HUDEP-2 (cell line): ENCODE data around the gene FAM9C.
"Not testable (repeated sequence)": the region's sequence is repeated elsewhere in the genome, so short reads cannot be mapped to it uniquely, and the experiment has no call there.

ENCODE experiments used
- DNase-seq, 76 experiments: peaks; one replicate each; lab custom pipeline; 2025; ENCODE audit not compliant: unreplicated experiment in 76 of 76; lab: John Stamatoyannopoulos, UW

FAM9C gene

DNA sequence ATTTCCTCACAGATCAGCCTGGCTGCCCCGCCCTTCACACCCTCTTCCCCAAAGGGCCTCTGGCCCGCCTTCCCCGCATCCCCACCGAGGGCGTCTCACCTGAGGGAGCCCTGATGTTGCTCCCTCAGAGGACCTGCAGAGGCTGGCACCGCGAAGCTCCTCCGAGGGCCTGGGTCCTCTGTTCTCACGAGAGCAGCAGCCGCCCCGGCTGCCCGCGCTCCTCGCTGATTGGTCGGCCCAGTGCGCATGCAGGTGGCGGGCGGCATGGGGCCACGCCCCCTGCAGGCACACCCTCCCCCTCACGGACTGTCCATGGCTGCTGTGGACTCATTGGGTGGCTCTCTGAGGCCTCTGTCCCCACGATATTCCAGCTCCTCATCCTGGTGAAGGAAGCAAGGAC lies at the start of gene FAM9C:
FAM9C (minus strand) TSS at position 180 of the 400 bp plus-strand sequence. CDS start 831 bp downstream, outside the sequence.
- no peak for DNase-seq

DNA sequence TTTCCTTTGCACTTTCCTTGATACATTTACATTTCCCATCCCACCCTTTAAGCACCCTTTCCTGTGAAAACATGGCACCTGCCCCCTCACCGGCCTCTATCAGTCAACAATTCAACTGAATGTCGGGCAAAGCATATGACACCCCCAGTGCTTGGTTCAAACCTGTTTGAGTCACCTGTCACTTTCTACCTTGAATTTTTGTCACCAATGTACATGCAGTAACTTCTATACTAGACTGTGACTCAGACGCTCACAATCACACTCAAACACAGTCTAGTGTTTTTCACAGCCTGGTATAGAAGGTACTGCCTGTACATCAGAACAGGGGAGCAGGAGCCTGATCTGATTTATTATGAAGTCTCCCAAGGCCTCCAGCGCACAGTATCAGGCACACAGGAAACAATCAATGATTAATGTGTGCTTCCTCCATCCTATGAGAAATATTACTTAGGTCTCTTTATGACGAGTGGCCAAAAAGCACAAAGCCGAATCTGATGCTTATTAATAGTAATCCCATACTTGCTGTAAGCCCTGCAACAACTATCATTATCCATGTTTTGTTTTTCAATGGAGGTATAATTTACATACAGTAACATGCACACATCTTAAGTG lies 49.2 kb upstream of the FAM9C start:
- DNase-seq, result no peak

DNA sequence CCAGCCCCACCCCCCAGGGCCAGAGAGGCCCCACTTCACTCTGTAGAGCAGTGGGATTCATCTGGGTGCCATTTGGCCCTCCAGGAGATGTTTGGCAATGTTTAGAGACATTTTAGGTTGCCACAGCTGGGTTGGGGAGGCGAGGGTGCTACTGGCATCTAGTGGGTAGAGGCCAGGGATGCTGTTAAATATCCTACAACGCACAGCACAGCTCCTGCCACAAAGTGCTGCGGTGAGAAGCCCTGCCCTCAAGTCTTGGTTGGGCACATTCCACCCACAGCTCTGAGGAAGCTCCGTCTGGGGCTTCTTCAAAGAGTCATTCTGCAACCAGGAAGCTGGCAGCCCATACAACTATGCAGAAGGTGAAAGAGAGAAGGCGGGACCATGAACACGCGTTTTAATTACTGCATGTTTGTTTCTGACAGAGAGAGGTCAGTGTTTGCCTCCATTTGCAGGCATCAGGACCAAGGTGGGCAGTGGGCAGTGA lies 48.1 kb upstream of the FAM9C start:
- DNase-seq, result no peak

DNA sequence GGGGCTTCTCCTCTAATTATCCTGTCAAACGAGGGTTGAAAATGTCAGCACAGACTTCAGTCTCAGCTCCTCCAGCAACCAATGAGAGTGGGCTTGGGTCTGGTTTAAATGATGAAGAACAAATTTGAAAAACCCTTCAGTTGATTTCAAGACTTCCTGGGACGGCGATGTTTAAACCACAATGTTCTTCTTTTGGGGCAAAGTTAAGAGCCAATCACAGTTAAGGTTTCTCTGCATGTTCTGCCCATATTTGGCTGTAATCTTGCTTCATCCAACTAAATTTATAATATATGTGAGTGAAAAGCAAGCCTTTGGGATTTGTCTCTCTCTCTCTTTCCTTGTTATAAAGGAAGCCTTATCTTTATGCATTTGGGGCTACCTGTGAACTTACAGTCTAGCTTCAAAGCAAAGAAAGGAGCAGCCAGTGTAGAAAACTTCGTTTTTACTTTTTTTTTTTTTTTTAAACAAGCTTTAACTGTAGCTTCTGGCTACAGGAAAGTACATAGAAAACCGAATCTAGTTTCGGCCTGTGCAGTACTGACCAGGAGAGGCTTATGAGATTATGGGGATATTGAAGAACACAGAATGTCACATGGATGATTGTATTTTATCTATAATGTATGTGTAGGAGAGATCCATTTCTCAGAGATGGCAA lies 46.8 kb upstream of the FAM9C start:
- DNase-seq, result no peak

DNA sequence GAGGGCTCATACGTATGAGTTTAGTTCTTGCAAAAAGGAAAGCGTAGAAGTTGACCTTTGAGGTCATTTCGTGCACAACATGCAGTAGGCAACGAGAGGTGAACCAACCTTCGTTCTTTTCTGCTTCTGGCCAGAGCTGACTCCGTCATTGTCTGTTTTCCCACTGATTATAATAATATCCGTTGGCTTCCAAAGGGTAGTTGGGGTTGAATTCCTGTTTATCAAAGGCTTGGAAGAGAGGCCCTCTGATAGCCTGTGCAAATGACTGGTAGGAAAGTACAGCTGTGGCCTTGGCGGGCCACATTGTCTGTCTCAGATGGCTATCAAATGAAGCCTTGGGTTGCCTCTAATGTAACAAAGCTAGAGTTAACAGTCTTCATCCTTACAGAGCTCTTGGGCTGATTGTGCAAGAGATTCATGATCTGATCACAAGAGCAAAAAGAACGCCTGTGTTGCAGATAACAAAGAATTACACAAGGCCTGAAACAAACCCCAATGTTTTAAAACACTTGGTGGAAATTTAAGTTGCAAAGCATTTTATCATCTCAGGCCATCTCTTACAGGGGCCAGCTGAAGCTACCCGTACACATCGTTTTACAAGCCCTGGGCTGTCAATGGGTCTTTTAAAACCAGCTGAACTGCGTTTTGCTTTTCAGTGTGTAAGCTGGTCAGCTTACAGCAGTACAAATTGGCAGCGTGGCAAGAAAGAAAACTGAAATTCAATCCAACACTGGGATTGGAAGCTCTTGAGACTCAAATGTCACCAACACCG lies 46.1 kb upstream of the FAM9C start:
- DNase-seq, result no peak

DNA sequence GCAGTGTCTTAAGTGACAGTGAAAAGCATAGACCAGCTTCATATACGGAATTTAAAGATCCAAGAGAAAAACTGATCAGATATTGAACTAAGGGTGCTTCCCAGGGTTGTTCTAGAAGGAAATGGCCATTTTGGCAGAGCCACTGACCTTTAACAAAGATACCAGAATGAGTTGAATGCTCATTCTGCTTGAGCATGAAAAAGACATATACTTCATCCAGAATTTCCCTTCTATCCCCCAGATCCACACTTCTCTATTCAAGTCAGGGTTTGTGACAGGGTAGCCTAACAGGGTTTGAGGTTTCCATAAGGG lies 45.6 kb upstream of the FAM9C start:
- DNase-seq, result no peak

DNA sequence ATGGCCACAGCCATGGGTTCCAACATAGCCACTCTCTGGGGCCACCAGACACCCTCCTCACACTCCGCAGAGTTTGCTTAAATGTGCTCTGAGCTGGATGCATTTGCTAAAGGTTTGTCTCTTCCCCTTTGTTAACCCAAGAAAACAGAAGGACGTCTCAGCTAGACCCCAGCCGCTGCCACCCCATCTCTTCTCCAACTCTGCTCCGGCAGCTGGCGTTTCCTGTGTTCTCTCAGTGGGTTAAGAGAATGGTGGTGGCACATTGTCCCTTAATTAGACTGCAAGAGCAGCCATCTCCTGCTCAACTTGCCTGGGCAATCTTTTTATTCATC lies 43.7 kb upstream of the FAM9C start:
- DNase-seq, result no peak

DNA sequence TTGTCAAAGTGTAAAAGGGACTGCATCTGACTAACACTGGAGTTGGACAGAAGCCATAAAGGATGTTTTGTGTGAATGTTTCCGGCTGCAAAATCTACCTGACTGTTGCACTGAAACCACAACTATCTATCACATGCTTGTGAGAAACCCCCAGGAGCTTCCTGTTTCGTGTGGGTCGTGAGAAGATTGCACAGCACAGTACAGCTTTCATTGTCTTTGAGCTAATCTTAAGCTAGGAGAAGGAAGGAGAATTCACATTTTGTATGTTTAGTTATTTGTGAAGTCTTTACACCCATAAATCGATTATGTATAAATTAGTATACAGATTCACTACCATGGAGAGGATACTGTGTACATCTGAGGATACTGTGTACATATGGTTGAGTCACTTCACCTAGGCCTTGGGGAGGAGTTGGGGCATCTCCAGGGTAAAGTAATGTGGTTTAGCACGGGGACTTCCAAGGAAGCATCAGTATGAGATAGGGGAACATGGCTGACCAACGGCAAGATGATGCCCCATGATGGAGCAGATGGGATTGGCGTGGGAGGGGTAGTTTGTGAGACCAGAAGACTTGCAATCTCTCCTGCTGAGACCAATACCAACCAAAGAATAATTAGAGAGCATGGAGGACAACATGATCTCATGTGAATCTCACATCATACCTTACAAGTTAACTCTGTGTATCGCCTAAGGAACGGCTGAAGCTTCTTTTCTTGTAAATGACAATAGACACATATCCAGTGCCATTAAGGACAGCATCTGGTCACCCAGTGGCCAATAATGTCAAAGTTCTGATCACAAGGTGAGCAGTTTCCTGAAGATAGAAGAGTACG lies 43.1 kb upstream of the FAM9C start:
- peak in 2 of 76 experiments; percentile 0 to 6 for DNase-seq

DNA sequence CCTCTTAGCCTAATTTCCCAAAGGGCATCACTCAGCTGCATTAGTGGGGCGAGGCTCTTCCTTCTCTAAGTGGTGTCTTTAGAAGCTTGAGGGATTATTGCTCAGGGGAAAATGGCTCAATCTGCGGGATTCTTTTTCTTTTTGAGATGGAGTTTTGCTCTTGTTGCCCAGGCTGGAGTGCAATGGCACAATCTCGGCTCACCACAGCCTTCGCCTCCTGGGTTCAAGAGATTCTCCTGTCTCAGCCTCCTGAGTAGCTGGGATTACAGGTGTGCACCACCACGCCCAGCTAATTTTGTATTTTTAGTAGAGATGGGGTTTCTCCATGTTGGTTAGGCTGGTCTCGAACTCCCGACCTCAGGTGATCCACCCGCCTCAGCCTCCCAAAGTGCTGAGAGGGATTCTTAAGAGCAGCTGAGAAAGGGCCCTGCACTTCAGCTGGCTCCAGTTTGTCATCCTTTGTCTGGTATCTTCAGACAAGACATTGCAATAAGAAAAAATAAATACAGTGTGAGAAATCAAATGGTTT lies 42.4 kb upstream of the FAM9C start:
- not testable (repeated sequence) for DNase-seq

DNA sequence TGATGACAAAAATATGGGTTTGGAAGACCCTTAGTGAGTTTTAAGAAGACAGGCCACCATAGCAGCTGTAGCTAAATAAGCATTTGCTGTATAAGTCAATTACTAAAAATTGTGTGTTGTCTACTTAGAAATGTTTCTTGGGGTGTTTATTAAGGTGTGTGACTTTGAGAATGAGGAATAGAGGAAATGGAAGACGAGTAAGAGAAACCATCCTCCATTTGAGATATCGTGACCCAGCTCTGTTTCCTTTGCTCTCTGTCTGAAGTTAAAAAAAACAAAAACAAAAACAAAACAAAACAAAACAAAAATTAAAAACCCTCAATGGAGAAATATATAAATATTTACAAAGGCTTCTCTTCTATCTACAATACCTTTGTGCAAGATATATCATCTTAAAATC lies 41.7 kb upstream of the FAM9C start:
- no peak for DNase-seq

DNA sequence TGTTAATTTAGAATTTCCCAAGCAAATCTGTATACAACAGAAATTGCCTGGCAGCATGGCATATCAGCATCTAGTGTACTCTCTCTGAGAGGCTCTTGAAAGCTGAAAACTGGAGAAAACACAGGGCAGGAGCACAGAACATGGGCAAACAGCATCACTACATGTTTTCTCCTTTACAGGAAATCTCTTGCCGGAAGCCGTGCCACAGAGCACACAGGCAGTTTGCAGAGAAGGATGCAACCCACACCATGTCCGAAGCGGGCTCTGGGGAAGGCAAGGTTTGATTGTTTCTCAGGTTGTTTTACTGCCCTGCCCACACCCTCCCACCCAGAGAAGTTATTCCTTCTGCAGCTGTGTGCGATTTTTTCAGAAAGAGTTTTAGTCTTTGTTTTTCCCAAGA lies 41.1 kb upstream of the FAM9C start:
- no peak for DNase-seq

DNA sequence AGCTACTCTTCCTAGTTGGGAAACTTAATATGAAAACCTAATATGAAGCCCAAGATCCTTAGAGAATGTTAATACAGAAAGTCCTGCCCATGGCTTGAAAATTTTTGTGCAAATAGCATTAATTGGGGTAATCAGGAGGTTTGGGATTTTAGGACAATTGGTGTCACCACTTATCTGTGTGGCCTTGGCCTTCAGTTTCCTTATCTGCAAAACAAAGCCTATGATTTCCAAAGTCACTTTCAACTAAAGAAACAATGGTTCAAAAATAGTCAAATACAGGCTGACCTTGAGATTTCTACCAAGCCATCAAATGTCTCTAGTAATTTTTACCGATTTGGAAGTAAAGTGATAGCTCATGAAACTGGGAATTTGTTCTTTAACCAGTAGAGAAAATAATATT lies 40.2 kb upstream of the FAM9C start:
- DNase-seq, result no peak

DNA sequence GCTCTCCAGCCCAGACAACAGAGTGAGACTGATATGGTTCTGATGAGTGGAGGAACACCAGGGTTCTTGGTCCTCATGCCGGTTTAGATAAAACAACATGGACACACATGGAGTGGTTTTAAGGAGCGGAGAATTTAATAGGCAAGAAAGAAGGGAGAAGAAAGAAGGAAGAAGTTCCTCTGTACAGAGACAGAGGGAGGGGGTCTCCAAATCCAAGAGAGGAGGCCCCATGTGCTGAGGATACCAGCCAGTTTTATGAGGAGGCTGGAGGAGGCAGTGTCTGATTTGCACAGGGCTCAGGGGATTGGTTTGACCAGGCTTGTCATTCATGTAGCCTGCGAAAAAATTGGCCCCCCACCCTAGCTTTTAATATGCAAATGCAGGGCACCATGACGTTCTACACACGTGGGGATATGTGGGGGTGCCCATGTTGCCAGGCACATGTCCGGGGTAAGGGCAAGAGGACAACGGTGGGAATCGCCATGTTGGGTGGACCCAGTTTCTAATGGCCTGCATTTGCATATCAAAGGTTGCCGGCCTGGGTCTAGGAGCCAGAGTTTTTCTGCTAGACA lies 39.4 kb upstream of the FAM9C start:
- DNase-seq, result not testable (repeated sequence)

DNA sequence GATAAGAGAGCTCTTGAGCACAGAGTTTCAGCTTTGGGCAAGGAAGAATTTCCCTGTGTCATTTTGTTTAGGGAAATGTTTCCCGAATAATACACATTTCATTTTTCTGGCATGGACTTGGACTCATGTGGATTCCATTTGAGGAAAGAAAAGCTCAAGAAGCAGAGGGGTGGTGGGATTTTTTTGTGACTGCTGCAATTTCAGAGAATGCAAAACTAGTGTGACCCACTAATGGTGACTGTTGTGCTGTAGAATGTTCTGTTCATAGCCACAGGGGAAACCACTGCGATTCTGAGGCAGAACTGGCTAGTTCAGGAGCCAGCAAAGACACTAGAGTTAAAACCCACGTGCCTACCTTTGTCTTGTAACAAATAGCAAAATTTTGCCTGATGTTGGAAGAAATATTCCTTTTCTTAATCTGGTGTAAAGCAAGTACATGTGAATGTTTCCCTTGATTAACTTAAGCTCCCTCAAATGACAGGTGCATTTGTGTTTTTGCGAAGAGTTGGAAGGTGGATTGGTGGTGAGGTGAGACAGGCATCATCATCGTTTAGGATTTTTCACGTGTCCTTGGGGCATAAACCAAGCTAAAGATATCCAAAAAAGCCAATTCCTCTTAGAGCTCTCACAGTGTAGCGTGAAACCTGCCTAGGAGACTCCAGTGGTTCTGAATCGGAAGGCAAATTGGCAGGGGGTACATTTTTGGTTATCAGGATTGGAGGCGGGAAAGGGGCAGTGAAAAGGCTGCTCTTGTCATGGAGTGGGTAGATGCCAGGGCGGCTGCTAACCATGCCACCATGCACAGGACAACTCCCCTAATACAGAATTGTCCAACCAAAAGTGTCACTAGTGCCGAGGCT lies 38.0 kb upstream of the FAM9C start:
- DNase-seq, result no peak

DNA sequence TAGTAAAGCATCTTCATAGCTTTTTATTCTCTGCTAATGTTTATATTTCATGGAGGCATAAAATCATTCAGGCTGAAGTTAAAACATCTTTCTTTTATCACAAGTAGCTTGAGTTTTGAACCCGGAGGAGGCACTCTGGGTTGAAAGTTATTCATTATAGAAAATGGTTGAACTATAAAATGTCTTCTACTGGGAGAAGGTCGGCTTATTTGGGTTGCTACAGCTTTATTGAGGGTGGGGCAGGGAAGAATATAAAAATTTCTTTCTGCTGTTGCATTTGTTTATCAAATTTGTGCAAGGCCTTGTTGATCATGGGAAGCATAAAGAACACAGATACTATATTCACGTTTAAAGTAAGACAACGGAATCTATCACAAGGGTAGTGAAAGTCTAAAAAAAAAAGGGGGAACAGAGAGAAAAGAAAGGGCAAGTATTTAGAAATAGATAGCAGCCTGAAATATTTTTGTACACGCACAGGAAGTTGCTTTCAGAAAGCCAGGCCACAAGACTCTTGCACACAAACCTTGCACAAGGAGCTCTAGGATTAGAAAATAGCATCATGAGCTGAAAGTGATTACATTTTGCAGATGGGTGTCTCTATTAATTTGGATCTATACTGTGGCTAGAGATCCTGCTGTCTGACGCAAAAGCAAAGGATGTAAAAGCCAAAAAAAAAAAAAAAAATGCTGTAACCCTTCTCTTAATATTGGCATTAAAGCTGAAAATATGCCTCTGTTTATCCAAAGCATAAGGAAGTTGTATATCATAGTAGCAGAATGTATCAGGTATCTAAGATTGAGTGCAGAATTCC lies 37.2 kb upstream of the FAM9C start:
- no peak for DNase-seq

DNA sequence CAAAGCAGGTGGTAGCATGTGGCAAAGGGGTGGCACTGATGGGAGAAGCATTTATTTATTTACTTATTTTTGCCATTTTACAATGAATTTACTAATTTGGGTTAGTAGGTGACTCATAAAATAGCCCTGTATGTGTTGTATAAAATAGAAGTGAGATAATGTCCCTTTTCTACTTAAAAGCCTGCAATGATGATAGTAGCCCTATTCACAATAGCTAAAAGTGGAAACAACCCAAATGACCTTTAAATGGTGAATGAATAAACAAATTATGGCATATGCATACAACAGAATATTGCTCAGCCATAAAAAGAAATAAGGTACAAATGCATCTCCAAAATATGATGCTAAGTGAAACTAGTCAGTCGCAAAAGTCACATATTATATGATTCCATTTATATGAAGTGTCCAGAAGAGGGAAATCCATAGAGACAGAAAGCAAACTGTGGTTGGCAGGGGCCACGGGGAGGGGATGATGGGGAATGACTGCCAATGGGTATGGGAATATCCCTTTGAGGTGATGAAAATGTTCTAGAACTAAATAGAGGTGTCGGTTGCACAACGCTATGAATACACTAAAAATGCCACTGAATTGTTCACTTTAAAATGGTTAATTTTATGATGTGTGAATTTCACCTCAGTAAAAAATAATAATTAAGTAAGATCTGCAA lies 35.8 kb upstream of the FAM9C start:
- DNase-seq, result no peak

DNA sequence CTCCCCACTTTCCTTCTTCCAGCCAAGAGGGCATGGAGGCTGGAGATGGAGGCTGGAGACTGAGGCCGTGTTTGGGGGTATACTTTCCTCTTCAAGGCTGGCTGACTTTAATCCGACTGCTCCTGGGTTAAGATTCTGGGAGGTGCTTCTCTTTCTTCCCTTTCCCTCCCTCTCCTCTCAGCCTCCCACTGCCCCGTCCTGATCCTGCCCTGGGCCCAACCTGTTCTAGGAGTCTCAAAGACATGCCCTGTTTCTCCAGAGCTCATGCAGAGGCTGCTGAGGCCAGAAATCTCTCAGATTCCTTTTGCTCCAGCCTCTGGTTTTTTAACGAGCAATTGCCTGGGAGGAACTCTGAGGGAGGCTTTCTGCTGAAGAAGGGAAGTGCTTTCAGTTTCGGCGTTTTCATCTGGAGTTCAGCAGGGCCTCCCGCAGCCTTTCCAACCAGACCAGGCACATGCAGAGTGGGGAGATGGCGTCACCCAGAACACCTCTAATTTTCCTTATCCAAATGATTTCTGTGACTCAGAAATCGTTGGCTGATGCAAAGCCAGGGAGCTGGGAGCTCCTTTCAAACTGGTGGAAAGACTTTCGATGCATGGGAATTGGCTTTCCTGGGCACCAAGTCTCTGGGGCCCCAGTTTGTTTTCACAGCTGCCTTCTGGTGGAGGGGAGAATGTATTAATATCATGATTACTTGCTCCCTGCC lies 34.5 kb upstream of the FAM9C start:
- no peak for DNase-seq

DNA sequence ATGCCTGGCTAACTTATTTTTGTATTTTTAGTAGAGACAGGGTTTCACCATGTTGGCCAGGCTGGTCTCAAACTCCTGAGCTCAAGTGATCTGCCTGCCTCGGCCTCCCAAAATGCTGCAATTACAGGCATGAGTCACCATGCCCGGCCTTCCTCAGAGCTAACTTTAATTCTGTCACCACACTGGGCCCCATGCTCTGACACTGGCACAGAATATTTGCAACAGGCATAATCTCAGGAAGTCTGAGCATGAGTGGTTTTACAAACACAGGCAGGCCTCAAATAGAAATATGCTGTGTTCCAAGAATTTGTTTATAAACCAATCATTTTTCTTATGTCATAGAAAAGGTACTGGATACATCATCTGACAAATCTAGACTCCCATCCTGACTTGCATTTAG lies 32.7 kb upstream of the FAM9C start:
- no peak for DNase-seq
